HepG2 (cell line): ENCODE results near the gene CFAP70. TPM values are rescaled to one million over a fixed set of nuclear protein-coding genes. Genes with fewer than 3 reads are reported as not detected.

Experiments
- CAMTA2 ChIP-seq: sonication (generic); formaldehyde crosslinking; IDR thresholded peaks from 2 replicates; pipeline ENCODE4 v1.4.0; 2020; ENCODE audit warnings: mild to moderate bottlenecking, missing genetic modification reagents, borderline replicate concordance
- CEBPB ChIP-seq: IDR thresholded peaks from 2 replicates; pipeline ENCODE4 v1.6.1; 2011; ENCODE audit warnings: low read depth, low read length, improper control_type of control experiment, borderline replicate concordance
- CREB1 ChIP-seq, 2 experiments: fragments of 450-650 bp in 1 of 2; IDR thresholded peaks; 2 replicates each; pipeline ENCODE4 v1.6.1; 2016 to 2017; ENCODE audit warnings: control low read depth in 1 of 2, mild to moderate bottlenecking in 1 of 2, missing compliant biosample characterization in 1 of 2, missing genetic modification characterization in 1 of 2
- DNMT3B ChIP-seq: conservative IDR thresholded peaks from 2 replicates; pipeline ENCODE4 v1.6.1; 2016; ENCODE audit warnings: missing biosample characterization, control low read depth
- DZIP1 ChIP-seq: sonication (generic); formaldehyde crosslinking; IDR thresholded peaks from 2 replicates; pipeline ENCODE4 v1.5.0; 2020; ENCODE audit warnings: mild to moderate bottlenecking, missing genetic modification reagents
- FOXK2 ChIP-seq: fragments of 450-650 bp; IDR thresholded peaks from 2 replicates; pipeline ENCODE4 v1.6.1; 2016
- KDM6A ChIP-seq: IDR thresholded peaks from 2 replicates; pipeline ENCODE4 v1.6.1; 2016; ENCODE audit warnings: low read depth
- NCOA2 ChIP-seq: sonication (generic); formaldehyde crosslinking; IDR thresholded peaks from 2 replicates; pipeline ENCODE4 v1.8.0; 2022; ENCODE audit warnings: inconsistent platforms
- SKI ChIP-seq: fragments of 450-650 bp; IDR thresholded peaks from one replicate; pipeline ENCODE4 v1.6.1; 2018; ENCODE audit warnings: mild to moderate bottlenecking; ENCODE audit not compliant: partially characterized antibody
- SOX13 ChIP-seq, 3 experiments: fragments of 450-650 bp in 1 of 3; sonication (generic) in 1 of 3; formaldehyde crosslinking in 1 of 3; IDR thresholded peaks in 2 of 3; conservative IDR thresholded peaks in 1 of 3; 2 replicates each; pipeline versions ENCODE4 v1.5.0 to v1.6.1; 2016 to 2020; ENCODE audit warnings: antibody characterized with exemption in 1 of 3, mild to moderate bottlenecking in 1 of 3, missing compliant biosample characterization in 1 of 3, missing genetic modification reagents in 1 of 3, moderate library complexity in 1 of 3
- THAP7 ChIP-seq: sonication (generic); formaldehyde crosslinking; IDR thresholded peaks from 2 replicates; pipeline ENCODE4 v1.8.1; 2023; ENCODE audit warnings: mild to moderate bottlenecking, missing genetic modification reagents
- ZMYM3 ChIP-seq: sonication (generic); formaldehyde crosslinking; IDR thresholded peaks from 2 replicates; pipeline ENCODE4 v1.5.1; 2020; ENCODE audit warnings: mild to moderate bottlenecking, missing genetic modification reagents
- ZNF282 ChIP-seq: fragments of 450-650 bp; IDR thresholded peaks from 2 replicates; pipeline ENCODE4 v1.6.1; 2018; ENCODE audit not compliant: partially characterized antibody
- ZNF451 ChIP-seq: sonication (generic); formaldehyde crosslinking; IDR thresholded peaks from 2 replicates; pipeline ENCODE4 v1.5.0; 2020; ENCODE audit warnings: mild to moderate bottlenecking, missing genetic modification reagents
- ZNF7 ChIP-seq: IDR thresholded peaks from 2 replicates; pipeline ENCODE4 v1.6.1; 2016; ENCODE audit warnings: missing biosample characterization, missing genetic modification reagents
- polyA plus RNA-seq, 8 experiments: library from polyadenylated mRNA; depleted of rRNA in 3 of 8; stranded (reverse) in 7 of 8; unstranded in 1 of 8; fragments of >200 nt; fragmentation: Illumina TruSeq in 4 of 8; extraction: Trizol in 4 of 8; gene quantifications; 2 replicates each; pipeline versions ENCODE4 v1.2.1 to v1.2.3, GENCODE V29; 2011 to 2016; ENCODE audit warnings: low read depth in 4 of 8, missing spikeins in 1 of 8, mixed read lengths in 1 of 8; ENCODE audit not compliant: insufficient read depth in 1 of 8
- total RNA-seq, 5 experiments: library from RNA; depleted of rRNA; stranded (reverse); fragments of >200 nt; fragmentation: Illumina TruSeq; extraction: Trizol; gene quantifications; 2 replicates each; pipeline ENCODE4 v1.2.3, GENCODE V29; 2016; ENCODE audit warnings: low read depth in 1 of 5
- TF ChIP-seq, protein P1 (sequence below): sonication (generic); formaldehyde crosslinking; IDR thresholded peaks from 2 replicates; pipeline ENCODE4 v1.4.0; 2020; ENCODE audit warnings: low read depth, missing genetic modification reagents
- TF ChIP-seq, protein P2 (sequence below): sonication (generic); formaldehyde crosslinking; IDR thresholded peaks from 2 replicates; pipeline ENCODE4 v1.4.0; 2020; ENCODE audit warnings: missing genetic modification reagents

Gene CFAP70
- total and polyA plus RNA-seq, 2 of the 13 experiments (the other 11 are each of a cell fraction or from before 2014, with no cell fraction given), result 0.27 to 0.38 TPM

DNA sequence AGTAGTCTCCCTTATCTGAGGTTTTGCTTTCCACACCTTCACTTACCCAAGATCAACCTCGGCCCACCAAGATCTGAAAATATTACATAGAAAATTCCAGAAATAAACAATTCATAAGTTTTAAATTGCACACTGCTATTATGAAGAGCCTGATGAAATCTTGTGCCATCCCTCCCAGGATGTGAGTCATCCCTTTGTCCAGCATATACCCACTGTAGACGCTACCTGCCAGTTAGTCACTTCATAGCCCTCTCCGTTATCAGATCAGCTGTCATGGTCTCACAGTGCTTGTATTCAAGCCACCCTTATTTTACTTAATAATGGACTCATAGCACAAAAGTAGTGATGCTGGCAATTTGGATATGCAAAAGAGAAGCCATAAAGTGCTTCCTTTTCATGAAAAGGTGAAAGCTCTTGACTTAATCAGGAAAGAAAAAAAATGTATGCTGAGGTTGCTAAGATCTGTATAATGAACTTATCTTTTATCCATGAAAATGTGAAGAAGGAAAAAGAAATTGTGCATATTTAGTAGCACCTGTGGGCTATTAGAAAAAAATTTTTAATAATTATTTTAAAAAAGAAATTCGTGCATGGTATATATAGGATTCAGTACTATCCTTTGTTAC lies 96.4 kb downstream of the CFAP70 start (continued):
- TF ChIP-seq ZNF7 (CRISPR knock-in tag) (no peak), SKI (no peak), CAMTA2 (CRISPR knock-in tag) (no peak), SOX13 (IDR thresholded peaks at IDR 0.05) (no peak), SOX13 (CRISPR knock-in tag; conservative IDR thresholded peaks at IDR 0.05 in 1 of 2, IDR thresholded peaks at IDR 0.05 in 1 of 2) (peak in 1 of 2 experiments; percentile 22; a peak in 1 of 4 replicates), KDM6A (no peak), CEBPB (peak; percentile 28; the same call in 1 of the 2 replicates), FOXK2 (no peak), NCOA2 (no peak), ZMYM3 (CRISPR knock-in tag) (no peak), DNMT3B (CRISPR knock-in tag) (no peak), THAP7 (CRISPR knock-in tag) (no peak), ZNF451 (no peak), ZNF282 (no peak), CREB1 (IDR thresholded peaks at IDR 0.05) (no peak), CREB1 (CRISPR knock-in tag; IDR thresholded peaks at IDR 0.05) (no peak), DZIP1 (CRISPR knock-in tag) (no peak)
- TF ChIP-seq, protein P1, sequence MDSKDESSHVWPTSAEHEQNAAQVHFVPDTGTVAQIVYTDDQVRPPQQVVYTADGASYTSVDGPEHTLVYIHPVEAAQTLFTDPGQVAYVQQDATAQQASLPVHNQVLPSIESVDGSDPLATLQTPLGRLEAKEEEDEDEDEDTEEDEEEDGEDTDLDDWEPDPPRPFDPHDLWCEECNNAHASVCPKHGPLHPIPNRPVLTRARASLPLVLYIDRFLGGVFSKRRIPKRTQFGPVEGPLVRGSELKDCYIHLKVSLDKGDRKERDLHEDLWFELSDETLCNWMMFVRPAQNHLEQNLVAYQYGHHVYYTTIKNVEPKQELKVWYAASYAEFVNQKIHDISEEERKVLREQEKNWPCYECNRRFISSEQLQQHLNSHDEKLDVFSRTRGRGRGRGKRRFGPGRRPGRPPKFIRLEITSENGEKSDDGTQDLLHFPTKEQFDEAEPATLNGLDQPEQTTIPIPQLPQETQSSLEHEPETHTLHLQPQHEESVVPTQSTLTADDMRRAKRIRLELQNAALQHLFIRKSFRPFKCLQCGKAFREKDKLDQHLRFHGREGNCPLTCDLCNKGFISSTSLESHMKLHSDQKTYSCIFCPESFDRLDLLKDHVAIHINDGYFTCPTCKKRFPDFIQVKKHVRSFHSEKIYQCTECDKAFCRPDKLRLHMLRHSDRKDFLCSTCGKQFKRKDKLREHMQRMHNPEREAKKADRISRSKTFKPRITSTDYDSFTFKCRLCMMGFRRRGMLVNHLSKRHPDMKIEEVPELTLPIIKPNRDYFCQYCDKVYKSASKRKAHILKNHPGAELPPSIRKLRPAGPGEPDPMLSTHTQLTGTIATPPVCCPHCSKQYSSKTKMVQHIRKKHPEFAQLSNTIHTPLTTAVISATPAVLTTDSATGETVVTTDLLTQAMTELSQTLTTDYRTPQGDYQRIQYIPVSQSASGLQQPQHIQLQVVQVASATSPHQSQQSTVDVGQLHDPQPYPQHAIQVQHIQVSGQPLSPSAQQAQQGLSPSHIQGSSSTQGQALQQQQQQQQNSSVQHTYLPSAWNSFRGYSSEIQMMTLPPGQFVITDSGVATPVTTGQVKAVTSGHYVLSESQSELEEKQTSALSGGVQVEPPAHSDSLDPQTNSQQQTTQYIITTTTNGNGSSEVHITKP (CRISPR knock-in tag), result no peak
- TF ChIP-seq, protein P2, sequence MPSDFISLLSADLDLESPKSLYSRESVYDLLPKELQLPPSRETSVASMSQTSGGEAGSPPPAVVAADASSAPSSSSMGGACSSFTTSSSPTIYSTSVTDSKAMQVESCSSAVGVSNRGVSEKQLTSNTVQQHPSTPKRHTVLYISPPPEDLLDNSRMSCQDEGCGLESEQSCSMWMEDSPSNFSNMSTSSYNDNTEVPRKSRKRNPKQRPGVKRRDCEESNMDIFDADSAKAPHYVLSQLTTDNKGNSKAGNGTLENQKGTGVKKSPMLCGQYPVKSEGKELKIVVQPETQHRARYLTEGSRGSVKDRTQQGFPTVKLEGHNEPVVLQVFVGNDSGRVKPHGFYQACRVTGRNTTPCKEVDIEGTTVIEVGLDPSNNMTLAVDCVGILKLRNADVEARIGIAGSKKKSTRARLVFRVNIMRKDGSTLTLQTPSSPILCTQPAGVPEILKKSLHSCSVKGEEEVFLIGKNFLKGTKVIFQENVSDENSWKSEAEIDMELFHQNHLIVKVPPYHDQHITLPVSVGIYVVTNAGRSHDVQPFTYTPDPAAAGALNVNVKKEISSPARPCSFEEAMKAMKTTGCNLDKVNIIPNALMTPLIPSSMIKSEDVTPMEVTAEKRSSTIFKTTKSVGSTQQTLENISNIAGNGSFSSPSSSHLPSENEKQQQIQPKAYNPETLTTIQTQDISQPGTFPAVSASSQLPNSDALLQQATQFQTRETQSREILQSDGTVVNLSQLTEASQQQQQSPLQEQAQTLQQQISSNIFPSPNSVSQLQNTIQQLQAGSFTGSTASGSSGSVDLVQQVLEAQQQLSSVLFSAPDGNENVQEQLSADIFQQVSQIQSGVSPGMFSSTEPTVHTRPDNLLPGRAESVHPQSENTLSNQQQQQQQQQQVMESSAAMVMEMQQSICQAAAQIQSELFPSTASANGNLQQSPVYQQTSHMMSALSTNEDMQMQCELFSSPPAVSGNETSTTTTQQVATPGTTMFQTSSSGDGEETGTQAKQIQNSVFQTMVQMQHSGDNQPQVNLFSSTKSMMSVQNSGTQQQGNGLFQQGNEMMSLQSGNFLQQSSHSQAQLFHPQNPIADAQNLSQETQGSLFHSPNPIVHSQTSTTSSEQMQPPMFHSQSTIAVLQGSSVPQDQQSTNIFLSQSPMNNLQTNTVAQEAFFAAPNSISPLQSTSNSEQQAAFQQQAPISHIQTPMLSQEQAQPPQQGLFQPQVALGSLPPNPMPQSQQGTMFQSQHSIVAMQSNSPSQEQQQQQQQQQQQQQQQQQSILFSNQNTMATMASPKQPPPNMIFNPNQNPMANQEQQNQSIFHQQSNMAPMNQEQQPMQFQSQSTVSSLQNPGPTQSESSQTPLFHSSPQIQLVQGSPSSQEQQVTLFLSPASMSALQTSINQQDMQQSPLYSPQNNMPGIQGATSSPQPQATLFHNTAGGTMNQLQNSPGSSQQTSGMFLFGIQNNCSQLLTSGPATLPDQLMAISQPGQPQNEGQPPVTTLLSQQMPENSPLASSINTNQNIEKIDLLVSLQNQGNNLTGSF, result no peak
